ENCODE data around the gene GALNTL6. TPM values are rescaled to one million over a fixed set of nuclear protein-coding genes. Genes with fewer than 3 reads are reported as not detected.

GALNTL6 gene
- total RNA-seq, 1 donor = not detected

- no peak for DNase-seq (ENCODE audit: low read depth)
Measured at GRCh38 chr4:172489861-172490260, 676.7 kb downstream of the GALNTL6 start.

GRCh38 chr4:172495769-172496168 is 682.6 kb downstream of the GALNTL6 start:
- H3K4me3 ChIP-seq (ENCODE audit: low read depth, low read length) = no peak overlapping the region
- no peak for TF ChIP-seq CTCF (IDR thresholded peaks at IDR 0.05; ENCODE audit: insufficient read depth, low read length)
- no peak for DNase-seq (ENCODE audit: low read depth)

More at GRCh38 chr4:172489861-172490260, 676.7 kb downstream of the GALNTL6 start:
- TF ChIP-seq CTCF (IDR thresholded peaks at IDR 0.05; ENCODE audit: insufficient read depth, low read length) = no peak
- no peak overlapping the region for H3K4me3 ChIP-seq (ENCODE audit: low read depth, low read length)

GRCh38 chr4:172497321-172497720 is 684.1 kb downstream of the GALNTL6 start:
- DNase-seq (ENCODE audit: low read depth) = no peak
- no peak for TF ChIP-seq CTCF (IDR thresholded peaks at IDR 0.05; ENCODE audit: insufficient read depth, low read length)
- H3K4me3 ChIP-seq (ENCODE audit: low read depth, low read length) = no peak overlapping the region

GRCh38 chr4:172514011-172514410 is 700.8 kb downstream of the GALNTL6 start:
- TF ChIP-seq CTCF (IDR thresholded peaks at IDR 0.05; ENCODE audit: insufficient read depth, low read length) = no peak
- no peak overlapping the region for H3K4me3 ChIP-seq (ENCODE audit: low read depth, low read length)

GRCh38 chr4:172514801-172515200 is 701.6 kb downstream of the GALNTL6 start:
- TF ChIP-seq CTCF (IDR thresholded peaks at IDR 0.05; ENCODE audit: insufficient read depth, low read length) = no peak
- no peak for DNase-seq (ENCODE audit: low read depth)
- no peak overlapping the region for H3K4me3 ChIP-seq (ENCODE audit: low read depth, low read length)

More at GRCh38 chr4:172514011-172514410, 700.8 kb downstream of the GALNTL6 start:
- no peak for DNase-seq (ENCODE audit: low read depth)

GRCh38 chr4:172515266-172515879 is 702.2 kb downstream of the GALNTL6 start:
- no peak overlapping the region for H3K4me3 ChIP-seq (ENCODE audit: low read depth, low read length)
- DNase-seq (ENCODE audit: low read depth) = no peak
- TF ChIP-seq CTCF (IDR thresholded peaks at IDR 0.05; ENCODE audit: insufficient read depth, low read length) = no peak

- H3K4me3 ChIP-seq (ENCODE audit: low read depth, low read length) = no peak overlapping the region
- no peak for DNase-seq (ENCODE audit: low read depth)
- TF ChIP-seq CTCF (IDR thresholded peaks at IDR 0.05; ENCODE audit: insufficient read depth, low read length) = no peak
Measured at GRCh38 chr4:172517391-172517790, 704.2 kb downstream of the GALNTL6 start.
